ENCODE results near the gene ABTB2. TPM values are rescaled to one million over a fixed set of nuclear protein-coding genes. Genes with fewer than 3 reads are reported as not detected.
A peak's percentile ranks its signal among the peaks of the same experiment; 100 is the strongest.

The ABTB2 gene
- total and polyA plus RNA-seq, 2 donors (not counting 1 experiment from before 2014, with no cell fraction given): 1.0 to 5.8 TPM

GRCh38 chr11:34166806-34167740, 190.7 kb downstream of the ABTB2 start:
- no peak overlapping the region for H3K27ac ChIP-seq (ENCODE audit: insufficient read depth, low read length)
- no peaks in the 10 kb centered on the region for H3K79me2 ChIP-seq (ENCODE audit: control insufficient read depth, insufficient read depth, low read length)
- H3K9ac ChIP-seq (ENCODE audit: insufficient read depth, low read length): no peak overlapping the region
- no peaks in the 10 kb centered on the region for H3K36me3 ChIP-seq (ENCODE audit: control insufficient read depth, insufficient read depth, low read length)
- TF ChIP-seq CTCF (conservative IDR thresholded peaks at IDR 0.05 in 1 of 2, IDR thresholded peaks at IDR 0.05 in 1 of 2; ENCODE audit: low read depth in 1 of 2, low read length in 2 of 2): no peak
- no peak for TF ChIP-seq EZH2 (IDR thresholded peaks at IDR 0.05; ENCODE audit: low read length, missing control alignments)
- no peak for DNase-seq (ENCODE audit: low read depth in 2 of 2)
- no peaks in the 10 kb centered on the region for H3K4me1 ChIP-seq (ENCODE audit: control insufficient read depth, extremely low read depth, insufficient read depth, low read length)
- H3K9me3 ChIP-seq (ENCODE audit: control insufficient read depth, insufficient read depth, low read depth, low read length): no peaks in the 10 kb centered on the region
- no peaks in the 10 kb centered on the region for H3K27me3 ChIP-seq (ENCODE audit: control insufficient read depth, insufficient read depth, low read length)
- H2AFZ ChIP-seq (ENCODE audit: low read length): no peak overlapping the region
- peaks cover 1% of the 10 kb centered on the region for H4K20me1 ChIP-seq (ENCODE audit: control insufficient read depth, extremely low read depth, insufficient read depth, low read length)
- H3K4me2 ChIP-seq (ENCODE audit: extremely low read depth, insufficient read depth, low read length): no peak overlapping the region
- no peak overlapping the region for H3K4me3 ChIP-seq (replicated peaks in 1 of 4; ENCODE audit: control extremely low read depth in 1 of 4, insufficient read depth in 1 of 4, low read depth in 3 of 4, low read length in 4 of 4)

GRCh38 chr11:34165786-34166555, 191.8 kb downstream of the ABTB2 start:
- no peak overlapping the region for H3K27ac ChIP-seq (ENCODE audit: insufficient read depth, low read length)
- no peaks in the 10 kb centered on the region for H3K79me2 ChIP-seq (ENCODE audit: control insufficient read depth, insufficient read depth, low read length)
- H3K4me1 ChIP-seq (ENCODE audit: control insufficient read depth, extremely low read depth, insufficient read depth, low read length): no peaks in the 10 kb centered on the region
- peaks cover 2% of the 10 kb centered on the region for H3K36me3 ChIP-seq (ENCODE audit: control insufficient read depth, insufficient read depth, low read length)
- H3K4me2 ChIP-seq (ENCODE audit: extremely low read depth, insufficient read depth, low read length): no peak overlapping the region
- H2AFZ ChIP-seq (ENCODE audit: low read length): no peak overlapping the region
- no peaks in the 10 kb centered on the region for H3K9me3 ChIP-seq (ENCODE audit: control insufficient read depth, insufficient read depth, low read depth, low read length)
- H3K4me3 ChIP-seq (replicated peaks in 1 of 4; ENCODE audit: control extremely low read depth in 1 of 4, insufficient read depth in 1 of 4, low read depth in 3 of 4, low read length in 4 of 4): no peak overlapping the region
- no peak overlapping the region for H3K9ac ChIP-seq (ENCODE audit: insufficient read depth, low read length)
- TF ChIP-seq CTCF (conservative IDR thresholded peaks at IDR 0.05 in 1 of 2, IDR thresholded peaks at IDR 0.05 in 1 of 2; ENCODE audit: low read depth in 1 of 2, low read length in 2 of 2) (peak in 1 of 2 donors; percentile 9), EZH2 (IDR thresholded peaks at IDR 0.05; ENCODE audit: low read length, missing control alignments) (no peak)
- peaks cover 1% of the 10 kb centered on the region for H4K20me1 ChIP-seq (ENCODE audit: control insufficient read depth, extremely low read depth, insufficient read depth, low read length)
- no peaks in the 10 kb centered on the region for H3K27me3 ChIP-seq (ENCODE audit: control insufficient read depth, insufficient read depth, low read length)
- DNase-seq (ENCODE audit: low read depth in 2 of 2): no peak

- H3K36me3 ChIP-seq (ENCODE audit: control insufficient read depth, insufficient read depth, low read length): peaks cover 2% of the 10 kb centered on the region
- H4K20me1 ChIP-seq (ENCODE audit: control insufficient read depth, extremely low read depth, insufficient read depth, low read length): peaks cover 1% of the 10 kb centered on the region
- DNase-seq (ENCODE audit: low read depth in 2 of 2): no peak
- H3K27ac ChIP-seq (ENCODE audit: insufficient read depth, low read length): no peak overlapping the region
- H3K9ac ChIP-seq (ENCODE audit: insufficient read depth, low read length): no peak overlapping the region
- no peak overlapping the region for H2AFZ ChIP-seq (ENCODE audit: low read length)
- TF ChIP-seq EZH2 (IDR thresholded peaks at IDR 0.05; ENCODE audit: low read length, missing control alignments) (no peak), CTCF (conservative IDR thresholded peaks at IDR 0.05 in 1 of 2, IDR thresholded peaks at IDR 0.05 in 1 of 2; ENCODE audit: low read depth in 1 of 2, low read length in 2 of 2) (no peak)
- H3K4me2 ChIP-seq (ENCODE audit: extremely low read depth, insufficient read depth, low read length): no peak overlapping the region
- H3K9me3 ChIP-seq (ENCODE audit: control insufficient read depth, insufficient read depth, low read depth, low read length): no peaks in the 10 kb centered on the region
- no peaks in the 10 kb centered on the region for H3K27me3 ChIP-seq (ENCODE audit: control insufficient read depth, insufficient read depth, low read length)
- no peaks in the 10 kb centered on the region for H3K4me1 ChIP-seq (ENCODE audit: control insufficient read depth, extremely low read depth, insufficient read depth, low read length)
- H3K79me2 ChIP-seq (ENCODE audit: control insufficient read depth, insufficient read depth, low read length): no peaks in the 10 kb centered on the region
- H3K4me3 ChIP-seq (replicated peaks in 1 of 4; ENCODE audit: control extremely low read depth in 1 of 4, insufficient read depth in 1 of 4, low read depth in 3 of 4, low read length in 4 of 4): no peak overlapping the region
Observed at GRCh38 chr11:34165121-34165520, 192.7 kb downstream of the ABTB2 start.
